Lung (tissue), 12 donors: ENCODE measurements around the gene PNMA1. TPM values are rescaled to one million over a fixed set of nuclear protein-coding genes. Genes with fewer than 3 reads are reported as not detected.

ENCODE experiments used
- ATAC-seq: fragments of 200-7000 bp; cut with Tn5 transposase; one replicate; pipeline ENCODE4 v1.9.1; 2020; ENCODE audit warnings: moderate number of reproducible peaks; ENCODE audit not compliant: insufficient read depth, low FRiP score
- DNase-seq, 3 donors: peaks; one replicate each; pipeline ENCODE4 v3.0.0-alpha.2; 2013 to 2017
- H3K27ac ChIP-seq, 2 donors: one replicate each; pipeline ENCODE4 v1.5.1; 2013; ENCODE audit warnings: mild to moderate bottlenecking in 2 of 2, moderate library complexity in 2 of 2, control low read depth in 1 of 2, inconsistent platforms in 1 of 2, low read depth in 1 of 2, low read length in 1 of 2
- H3K27me3 ChIP-seq, 3 donors: one replicate each; pipeline ENCODE4 v1.5.1; 2013; ENCODE audit warnings: low read length in 2 of 3; ENCODE audit not compliant: control insufficient read depth in 3 of 3, insufficient read depth in 3 of 3
- H3K36me3 ChIP-seq, 4 donors: one replicate each; pipeline ENCODE4 v1.5.1; 2013; ENCODE audit warnings: low read length in 4 of 4, mild to moderate bottlenecking in 1 of 4, moderate library complexity in 1 of 4; ENCODE audit not compliant: control insufficient read depth in 4 of 4, insufficient read depth in 4 of 4
- H3K4me1 ChIP-seq, 5 donors: one replicate each; pipeline ENCODE4 v1.5.1; 2013; ENCODE audit warnings: low read length in 5 of 5, mild to moderate bottlenecking in 2 of 5, moderate library complexity in 1 of 5; ENCODE audit not compliant: control insufficient read depth in 5 of 5, insufficient read depth in 5 of 5
- H3K4me3 ChIP-seq: one replicate; pipeline ENCODE4 v1.5.1; 2013; ENCODE audit warnings: mild to moderate bottlenecking, control low read depth, moderate library complexity
- H3K9ac ChIP-seq, 2 donors: one replicate each; pipeline ENCODE4 v1.5.1; 2013; ENCODE audit warnings: low read length in 2 of 2, control low read depth in 1 of 2; ENCODE audit not compliant: insufficient read depth in 1 of 2
- H3K9me3 ChIP-seq, 4 donors: one replicate each; pipeline ENCODE4 v1.5.1; 2013; ENCODE audit warnings: low read length in 3 of 4, mild to moderate bottlenecking in 1 of 4, moderate library complexity in 1 of 4; ENCODE audit not compliant: control insufficient read depth in 4 of 4, insufficient read depth in 3 of 4
- WGBS, 2 donors: extraction: QIAGEN DNeasy Blood & Tissue Kit; methylation state at CpG; one replicate each; pipeline ENCODE4 v1.1.7; 2013; 5-methylcytosine and 5-hydroxymethylcytosine counted together
- polyA plus RNA-seq, 2 donors: library from polyadenylated mRNA; stranded (reverse); fragments of 200-250 nt; gene quantifications; one replicate each; pipeline ENCODE4 v1.2.1, GENCODE V29; 2013
- total RNA-seq, 2 donors: library from RNA; depleted of rRNA in 1 of 2; stranded (reverse); fragments of >200 nt in 1 of 2; gene quantifications; one replicate each; pipeline ENCODE4 v1.2.1, GENCODE V29; 2014 to 2021
- TF ChIP-seq, protein P1 (sequence below): IDR thresholded peaks from 2 replicates; pipeline ENCODE4 v1.5.1; 2012; ENCODE audit warnings: mild to moderate bottlenecking; ENCODE audit errors: control extremely low read depth, extremely low read depth
- donor health status: control.
- donor health status: control.
- donor health status: Bipolar disorder and iron deficiency.
- donor health status: healthy.
- donor health status: DM: yes; HTN: yes; CAD: no.

PNMA1 gene
- total and polyA plus RNA-seq, 4 donors = 11.0 to 34.1 (median 25.7) TPM

- no peaks in the 10 kb centered on the region for H3K9me3 ChIP-seq
- H3K36me3 ChIP-seq = peaks cover 5 to 64% (median 54%) of the 10 kb centered on the region in 4 donors
- peak overlapping the region in 1 of 2 donors; percentile 74 for H3K27ac ChIP-seq
- 19 to 20% methylated on average over 6 of the region's 6 CpGs for WGBS, 2 donors
- TF ChIP-seq, protein P1, sequence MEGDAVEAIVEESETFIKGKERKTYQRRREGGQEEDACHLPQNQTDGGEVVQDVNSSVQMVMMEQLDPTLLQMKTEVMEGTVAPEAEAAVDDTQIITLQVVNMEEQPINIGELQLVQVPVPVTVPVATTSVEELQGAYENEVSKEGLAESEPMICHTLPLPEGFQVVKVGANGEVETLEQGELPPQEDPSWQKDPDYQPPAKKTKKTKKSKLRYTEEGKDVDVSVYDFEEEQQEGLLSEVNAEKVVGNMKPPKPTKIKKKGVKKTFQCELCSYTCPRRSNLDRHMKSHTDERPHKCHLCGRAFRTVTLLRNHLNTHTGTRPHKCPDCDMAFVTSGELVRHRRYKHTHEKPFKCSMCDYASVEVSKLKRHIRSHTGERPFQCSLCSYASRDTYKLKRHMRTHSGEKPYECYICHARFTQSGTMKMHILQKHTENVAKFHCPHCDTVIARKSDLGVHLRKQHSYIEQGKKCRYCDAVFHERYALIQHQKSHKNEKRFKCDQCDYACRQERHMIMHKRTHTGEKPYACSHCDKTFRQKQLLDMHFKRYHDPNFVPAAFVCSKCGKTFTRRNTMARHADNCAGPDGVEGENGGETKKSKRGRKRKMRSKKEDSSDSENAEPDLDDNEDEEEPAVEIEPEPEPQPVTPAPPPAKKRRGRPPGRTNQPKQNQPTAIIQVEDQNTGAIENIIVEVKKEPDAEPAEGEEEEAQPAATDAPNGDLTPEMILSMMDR = peak; percentile 92
- DNase-seq (peak; percentile 83 to 84 (median 84)), ATAC-seq (peak; percentile 84)
- H3K4me1 ChIP-seq = peaks cover 0 to 9% (median 5%) of the 10 kb centered on the region in 5 donors
- H3K27me3 ChIP-seq = no peaks in the 10 kb centered on the region
- H3K4me3 ChIP-seq = no peak overlapping the region
- no peak overlapping the region for H3K9ac ChIP-seq
These were observed 14.6 kb upstream of the PNMA1 start for GRCh38 chr14:73728717-73729330.

DNA sequence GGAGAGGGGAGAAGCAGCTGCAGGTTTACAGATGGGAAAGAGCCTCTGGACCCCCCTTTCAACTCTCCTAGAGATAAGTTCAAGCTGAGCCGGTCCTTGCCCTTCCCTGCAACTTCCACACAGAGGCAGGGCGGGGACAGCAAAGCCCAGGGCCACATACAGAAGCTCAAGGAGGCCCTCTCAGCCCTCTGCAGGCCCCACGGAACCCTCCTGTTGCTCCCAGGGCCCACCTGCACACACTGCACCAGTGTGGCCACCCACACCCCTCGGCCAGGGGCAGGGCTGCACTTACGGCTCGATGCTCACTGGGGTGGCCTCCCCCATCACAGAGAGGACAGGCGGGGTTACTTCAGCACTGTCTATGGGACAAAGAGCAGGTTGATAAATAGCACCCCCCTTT lies 13.0 kb upstream of the PNMA1 start:
- no peak for DNase-seq
- H3K4me3 ChIP-seq = no peak overlapping the region
- H3K4me1 ChIP-seq = peaks cover 0 to 9% (median 5%) of the 10 kb centered on the region in 5 donors
- WGBS, 2 donors = 95 to 99% methylated on average over 7 of the region's 7 CpGs
- no peak overlapping the region for H3K9ac ChIP-seq
- peak overlapping the region in 1 of 2 donors; percentile 13 for H3K27ac ChIP-seq
- H3K9me3 ChIP-seq = no peaks in the 10 kb centered on the region
- H3K36me3 ChIP-seq = peaks cover 5 to 72% (median 63%) of the 10 kb centered on the region in 4 donors
- TF ChIP-seq, protein P1 = no peak
- ATAC-seq = no peak
- no peaks in the 10 kb centered on the region for H3K27me3 ChIP-seq

- no peaks in the 10 kb centered on the region for H3K27me3 ChIP-seq
- ATAC-seq (no peak), DNase-seq (no peak)
- H3K9ac ChIP-seq = no peak overlapping the region
- H3K9me3 ChIP-seq = no peaks in the 10 kb centered on the region
- H3K4me1 ChIP-seq = peaks cover 0 to 9% (median 5%) of the 10 kb centered on the region in 5 donors
- H3K27ac ChIP-seq = peak overlapping the region; percentile 17 to 78
- TF ChIP-seq, protein P1 = no peak
- no peak overlapping the region for H3K4me3 ChIP-seq
- 73% methylated on average over 12 to 14 of the region's 14 CpGs for WGBS, 2 donors
- peaks cover 5 to 70% (median 67%) of the 10 kb centered on the region in 4 donors for H3K36me3 ChIP-seq
These were observed 12.1 kb upstream of the PNMA1 start for GRCh38 chr14:73726025-73726961.
